Spleen (tissue), 7 donors: ENCODE results near the gene GPR180.

Source experiments
- POLR2A ChIP-seq, 3 donors: fragments of 450-650 bp; IDR thresholded peaks; one replicate each; pipeline ENCODE4 v1.5.1; 2017; ENCODE audit warnings: antibody characterized with exemption in 3 of 3, mild to moderate bottlenecking in 1 of 3
- POLR2AphosphoS5 ChIP-seq, 3 donors: sonication (generic); formaldehyde crosslinking; IDR thresholded peaks; one replicate each; pipeline ENCODE4 v1.5.1; 2017; ENCODE audit warnings: antibody characterized with exemption in 3 of 3
- TF ChIP-seq, protein P1 (sequence below), 11 experiments: fragments of 200-600 bp in 7 of 11; fragments of 450-650 bp in 4 of 11; sonication (generic) in 4 of 11; IDR thresholded peaks in 8 of 11; conservative IDR thresholded peaks in 3 of 11; 1 replicate in 7 of 11; 2 replicates in 4 of 11; pipeline versions ENCODE4 v1.4.0 to v1.8.0; 2016 to 2021; ENCODE audit warnings: antibody characterized with exemption in 11 of 11, inconsistent platforms in 4 of 11, mild to moderate bottlenecking in 1 of 11
- donor health status: DM: no; HTN: no; CAD: no; lungs with moderate emphysema.
- donor health status: DM: no; HTN: no; CAD: no.
- donor health status: DM: no; HTN: no; CAD: no.

DNA sequence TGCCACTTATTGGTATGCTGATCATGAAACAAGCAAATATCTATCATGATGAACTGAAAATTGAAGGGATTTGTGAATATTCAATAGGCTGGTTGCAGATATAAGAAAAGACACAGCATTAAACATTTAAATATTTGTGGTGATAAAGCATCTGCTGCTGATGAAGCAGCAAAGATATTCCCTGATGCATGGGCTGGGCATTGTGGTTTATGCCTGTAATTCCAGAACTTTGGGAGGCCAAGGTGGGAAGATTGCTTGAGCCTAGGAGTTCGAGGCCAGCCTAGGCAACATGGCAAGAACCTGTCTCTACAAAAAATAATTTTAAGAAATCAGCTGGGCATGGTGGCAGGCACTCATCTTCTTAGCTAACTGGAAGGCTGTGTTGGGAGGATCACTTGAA lies 54.5 kb downstream of the GPR180 start:
- TF ChIP-seq, protein P1, sequence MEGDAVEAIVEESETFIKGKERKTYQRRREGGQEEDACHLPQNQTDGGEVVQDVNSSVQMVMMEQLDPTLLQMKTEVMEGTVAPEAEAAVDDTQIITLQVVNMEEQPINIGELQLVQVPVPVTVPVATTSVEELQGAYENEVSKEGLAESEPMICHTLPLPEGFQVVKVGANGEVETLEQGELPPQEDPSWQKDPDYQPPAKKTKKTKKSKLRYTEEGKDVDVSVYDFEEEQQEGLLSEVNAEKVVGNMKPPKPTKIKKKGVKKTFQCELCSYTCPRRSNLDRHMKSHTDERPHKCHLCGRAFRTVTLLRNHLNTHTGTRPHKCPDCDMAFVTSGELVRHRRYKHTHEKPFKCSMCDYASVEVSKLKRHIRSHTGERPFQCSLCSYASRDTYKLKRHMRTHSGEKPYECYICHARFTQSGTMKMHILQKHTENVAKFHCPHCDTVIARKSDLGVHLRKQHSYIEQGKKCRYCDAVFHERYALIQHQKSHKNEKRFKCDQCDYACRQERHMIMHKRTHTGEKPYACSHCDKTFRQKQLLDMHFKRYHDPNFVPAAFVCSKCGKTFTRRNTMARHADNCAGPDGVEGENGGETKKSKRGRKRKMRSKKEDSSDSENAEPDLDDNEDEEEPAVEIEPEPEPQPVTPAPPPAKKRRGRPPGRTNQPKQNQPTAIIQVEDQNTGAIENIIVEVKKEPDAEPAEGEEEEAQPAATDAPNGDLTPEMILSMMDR (IDR thresholded peaks at IDR 0.05 in 8 of 11, conservative IDR thresholded peaks at IDR 0.05 in 3 of 11): no peak
- TF ChIP-seq POLR2AphosphoS5 (IDR thresholded peaks at IDR 0.05) (no peak), POLR2A (IDR thresholded peaks at IDR 0.05) (no peak)
